PC-3 (cell line): ENCODE data around the gene ARHGAP26. TPM values are rescaled to one million over a fixed set of nuclear protein-coding genes. Genes with fewer than 3 reads are reported as not detected.

Experiments used
- ATAC-seq: fragments of 200-7000 bp; cut with Tn5 transposase; 2 replicates; pipeline ENCODE4 v1.9.1; 2020; ENCODE audit warnings: mild to moderate bottlenecking, moderate library complexity
- BruUV-seq: library from RNA; stranded (reverse); fragments of 400-500 nt; replicated peaks from 2 replicates; lab custom pipeline; 2021; lab: Mats Ljungman, UMichigan
- CTCF ChIA-PET: fragments of 300-600 bp; sonication (Branson Sonifier 250); formaldehyde crosslinking; loops from one replicate; lab custom pipeline; 2022; ENCODE audit warnings: antibody characterized with exemption; lab: Charles Lee
- POLR2A ChIA-PET: fragments of 300-600 bp; sonication (Branson Sonifier 250); formaldehyde crosslinking; loops from one replicate; lab custom pipeline; 2022; ENCODE audit warnings: antibody characterized with exemption; ENCODE audit not compliant: unreplicated experiment; lab: Charles Lee
- DNase-seq: peaks from one replicate; pipeline ENCODE4 v3.0.0-alpha.2; 2015
- H2AFZ ChIP-seq: fragments of 300-600 bp; sonication (generic); 2 replicates; pipeline ENCODE4 v1.6.0; 2016; ENCODE audit warnings: antibody characterized with exemption, low read length
- H3F3A ChIP-seq: fragments of 300-600 bp; sonication (generic); one replicate; pipeline ENCODE4 v1.6.0; 2017; ENCODE audit warnings: antibody characterized with exemption, low read length, control low read depth, mild to moderate bottlenecking; ENCODE audit not compliant: unreplicated experiment
- H3K27ac ChIP-seq: fragments of 300-600 bp; sonication (generic); 2 replicates; pipeline ENCODE4 v1.5.1; 2016; ENCODE audit warnings: mild to moderate bottlenecking, low read length
- H3K27me3 ChIP-seq: fragments of 300-600 bp; sonication (generic); 2 replicates; pipeline ENCODE4 v1.6.1; 2016; ENCODE audit warnings: low read length, mixed read lengths
- H3K36me3 ChIP-seq: fragments of 300-600 bp; sonication (generic); 2 replicates; pipeline ENCODE4 v1.6.1; 2016; ENCODE audit warnings: low read depth, mixed run types, low read length, mixed read lengths
- H3K4me1 ChIP-seq: fragments of 300-600 bp; sonication (generic); 2 replicates; pipeline ENCODE4 v1.5.1; 2016; ENCODE audit warnings: low read length; ENCODE audit not compliant: insufficient read depth
- H3K4me2 ChIP-seq: fragments of 300-600 bp; sonication (generic); 2 replicates; pipeline ENCODE4 v1.6.0; 2016; ENCODE audit warnings: low read length
- H3K4me3 ChIP-seq: fragments of 300-600 bp; sonication (generic); 2 replicates; pipeline ENCODE4 v1.5.1; 2016; ENCODE audit warnings: mild to moderate bottlenecking, low read length, mixed read lengths
- H3K79me2 ChIP-seq: fragments of 300-600 bp; sonication (generic); 2 replicates; pipeline ENCODE4 v1.6.1; 2017; ENCODE audit warnings: low read length, mixed read lengths
- H3K9ac ChIP-seq: fragments of 300-600 bp; sonication (generic); 2 replicates; pipeline ENCODE4 v1.6.0; 2016; ENCODE audit warnings: mild to moderate bottlenecking, low read length
- H3K9me2 ChIP-seq: fragments of 300-600 bp; sonication (generic); replicated peaks from 2 replicates; pipeline ENCODE4 v1.6.1; 2016; ENCODE audit warnings: mixed run types, low read length, mixed read lengths
- H3K9me3 ChIP-seq: fragments of 300-600 bp; sonication (generic); 2 replicates; pipeline ENCODE4 v1.6.1; 2016; ENCODE audit warnings: low read length, mixed read lengths
- H4K20me1 ChIP-seq: fragments of 300-600 bp; sonication (generic); 2 replicates; pipeline ENCODE4 v1.6.1; 2016; ENCODE audit warnings: low read length, mixed read lengths
- CTCF ChIP-seq: fragments of 300-600 bp; sonication (generic); conservative IDR thresholded peaks from 2 replicates; pipeline ENCODE4 v1.5.1; 2017; ENCODE audit warnings: antibody characterized with exemption, low read depth, mild to moderate bottlenecking, low read length
- EZH2 ChIP-seq: fragments of 300-600 bp; sonication (generic); IDR thresholded peaks from one replicate; pipeline ENCODE4 v1.6.1; 2017; ENCODE audit warnings: antibody characterized with exemption, mild to moderate bottlenecking, low read length; ENCODE audit not compliant: unreplicated experiment
- EZH2phosphoT487 ChIP-seq: fragments of 300-600 bp; sonication (generic); IDR thresholded peaks from 2 replicates; pipeline ENCODE4 v1.6.1; 2018; ENCODE audit warnings: mild to moderate bottlenecking, antibody characterized with exemption, low read length, borderline replicate concordance
- intact Hi-C: fragments of 100-400 bp; cut with micrococcal nuclease; formaldehyde crosslinking; loops from 2 replicates; pipeline ENCODE4 v1.9.0; 2023
- total RNA-seq: library from RNA; depleted of rRNA; stranded (reverse); fragments of >200 nt; gene quantifications from 2 replicates; pipeline ENCODE4 v1.2.3, GENCODE V29; 2014

ARHGAP26 gene
- total RNA-seq, 1 experiment from 2014 or later = 11.7 TPM

- H3K36me3 ChIP-seq = peaks cover 29% of the 10 kb centered on the region
- H3K4me1 ChIP-seq = peaks cover 38% of the 10 kb centered on the region
- BruUV-seq = no TSS peak
- H3K79me2 ChIP-seq = no peaks in the 10 kb centered on the region
- peak; percentile 57 for ATAC-seq
- TF ChIP-seq EZH2phosphoT487 (no peak), EZH2 (no peak), CTCF (no peak)
- peak overlapping the region; percentile 52 for H3K4me2 ChIP-seq
- no peaks in the 10 kb centered on the region for H3K27me3 ChIP-seq
- no peaks in the 10 kb centered on the region for H4K20me1 ChIP-seq
- H3K27ac ChIP-seq = peak overlapping the region; percentile 93
- no peaks in the 10 kb centered on the region for H3K9me2 ChIP-seq
- peak overlapping the region; percentile 59 for H3K9ac ChIP-seq
- ChIA-PET CTCF (interaction anchor here (1.0 kb wide), 1 partner anchor 11 kb away, joined by 3 read pairs; no protein-coding TSS in a partner anchor), POLR2A (no interaction called here)
- H3F3A ChIP-seq = no peaks in the 10 kb centered on the region
- H3K9me3 ChIP-seq = no peaks in the 10 kb centered on the region
- DNase-seq = peak; percentile 79
- intact Hi-C loops = no loop called here
- H2AFZ ChIP-seq = no peak overlapping the region
- H3K4me3 ChIP-seq = no peak overlapping the region
Measured at GRCh38 chr5:142906863-142907671, 136.9 kb downstream of the ARHGAP26 start.

- Histone ChIP-seq H3K9me3 (no peaks in the 10 kb centered on the region), H4K20me1 (no peaks in the 10 kb centered on the region), H3F3A (no peaks in the 10 kb centered on the region), H3K36me3 (peaks cover 22% of the 10 kb centered on the region), H3K27me3 (no peaks in the 10 kb centered on the region), H3K9me2 (no peaks in the 10 kb centered on the region), H3K4me3 (no peak overlapping the region), H3K4me2 (no peak overlapping the region), H2AFZ (no peak overlapping the region), H3K9ac (no peak overlapping the region), H3K27ac (peak overlapping the region; percentile 93; the same call in 1 of the 2 replicates), H3K79me2 (no peaks in the 10 kb centered on the region), H3K4me1 (peaks cover 44% of the 10 kb centered on the region)
- intact Hi-C loops = no loop called here
- BruUV-seq = no TSS peak
- ChIA-PET CTCF (no interaction called here), POLR2A (no interaction called here)
- DNase-seq (no peak), ATAC-seq (no peak)
- no peak for TF ChIP-seq EZH2phosphoT487
- TF ChIP-seq CTCF = no peak
- TF ChIP-seq EZH2 = no peak
Measured at GRCh38 chr5:142908659-142909058, 138.5 kb downstream of the ARHGAP26 start.

GRCh38 chr5:142910128-142910527 is 140.0 kb downstream of the ARHGAP26 start:
- Histone ChIP-seq H3K4me1 (peaks cover 35% of the 10 kb centered on the region), H3K27ac (no peak overlapping the region), H3K4me3 (no peak overlapping the region), H2AFZ (no peak overlapping the region), H3K9me3 (no peaks in the 10 kb centered on the region), H3K36me3 (peaks cover 18% of the 10 kb centered on the region), H3K9ac (no peak overlapping the region), H3K27me3 (no peaks in the 10 kb centered on the region), H3F3A (no peaks in the 10 kb centered on the region), H3K9me2 (no peaks in the 10 kb centered on the region), H3K79me2 (no peaks in the 10 kb centered on the region), H3K4me2 (no peak overlapping the region), H4K20me1 (no peaks in the 10 kb centered on the region)
- TF ChIP-seq EZH2 (no peak), EZH2phosphoT487 (no peak), CTCF (no peak)
- no TSS peak for BruUV-seq
- ATAC-seq (no peak), DNase-seq (no peak)
- CTCF ChIA-PET = no interaction called here
- POLR2A ChIA-PET = no interaction called here
- intact Hi-C loops = no loop called here
